ENCODE results near the gene NCK1.
A peak's percentile ranks its signal among the peaks of the same experiment; 100 is the strongest.

Gene NCK1

DNA sequence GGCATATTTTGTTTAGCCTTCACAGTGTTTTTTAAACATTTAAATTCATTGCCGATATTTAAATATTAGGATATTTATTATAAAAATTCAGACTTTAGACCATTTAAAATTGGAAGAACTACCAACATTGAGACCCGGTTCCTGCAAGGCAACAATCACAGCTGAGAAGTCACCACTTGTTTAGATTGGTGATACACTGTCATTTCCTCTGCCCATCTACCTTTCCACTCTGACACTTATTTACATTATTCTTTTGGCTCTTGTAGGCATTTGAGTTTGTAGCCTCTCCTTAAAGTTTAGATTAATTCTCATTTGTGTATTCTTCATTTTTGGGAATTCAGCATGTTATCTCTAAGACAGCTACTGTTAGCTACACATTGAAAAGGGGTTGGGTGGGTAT is 85.5 kb downstream of the NCK1 start:
- no peak for TF ChIP-seq CTCF (IDR thresholded peaks at IDR 0.05; ENCODE audit: borderline replicate concordance, insufficient read depth, low read depth, low read length)
- H3K4me3 ChIP-seq (ENCODE audit: low read depth, low read length) = no peak overlapping the region

DNA sequence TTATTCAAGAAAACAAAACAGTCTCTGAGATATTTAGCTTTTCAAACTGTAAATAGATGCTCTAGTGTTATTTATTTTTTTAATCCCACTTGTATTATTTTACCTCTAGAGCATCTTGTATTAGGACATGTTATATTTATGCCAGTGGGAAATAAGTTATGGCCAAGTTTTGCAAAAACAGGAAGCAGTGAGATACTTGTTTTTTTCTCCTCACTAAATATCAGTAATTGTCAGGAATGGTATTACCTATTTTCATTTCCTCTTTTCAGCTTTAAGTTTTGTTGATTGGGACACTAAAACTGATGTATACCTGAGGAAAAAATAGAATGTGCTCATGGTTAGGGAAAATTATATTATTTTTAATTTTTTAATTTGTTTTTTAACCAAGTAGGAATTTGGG is 87.1 kb downstream of the NCK1 start:
- no peak overlapping the region for H3K4me3 ChIP-seq (ENCODE audit: low read depth, low read length)
- TF ChIP-seq CTCF (IDR thresholded peaks at IDR 0.05; ENCODE audit: borderline replicate concordance, insufficient read depth, low read depth, low read length) = no peak

GRCh38 chr3:136949708-136950107 is 87.7 kb downstream of the NCK1 start:
- TF ChIP-seq CTCF (IDR thresholded peaks at IDR 0.05; ENCODE audit: borderline replicate concordance, insufficient read depth, low read depth, low read length) = 0 out of 2 replicates have a peak, but pooled peaks have one; percentile 4

GRCh38 chr3:136950623-136951022 is 88.6 kb downstream of the NCK1 start:
- H3K4me3 ChIP-seq (ENCODE audit: low read depth, low read length) = no peak overlapping the region
- no peak for TF ChIP-seq CTCF (IDR thresholded peaks at IDR 0.05; ENCODE audit: borderline replicate concordance, insufficient read depth, low read depth, low read length)

More at GRCh38 chr3:136949708-136950107, 87.7 kb downstream of the NCK1 start:
- H3K4me3 ChIP-seq (ENCODE audit: low read depth, low read length) = no peak overlapping the region

DNA sequence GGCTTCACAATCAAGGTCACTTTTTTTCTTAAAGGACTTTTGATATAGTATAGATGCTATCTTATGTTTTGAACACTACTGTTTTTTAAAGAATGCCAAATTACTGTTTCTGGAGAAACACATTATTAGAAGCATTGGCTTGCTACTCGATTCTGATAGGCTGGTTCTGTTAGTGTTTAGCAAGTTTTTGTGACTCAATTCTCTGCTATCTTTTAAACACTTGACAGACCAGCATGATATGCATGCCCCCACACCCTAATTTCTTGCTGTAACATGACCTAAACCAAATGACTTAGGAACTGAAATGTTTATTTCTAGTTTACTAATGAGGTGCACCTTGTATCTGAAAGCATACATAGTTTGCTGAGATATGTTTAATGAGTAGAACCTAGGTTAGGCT is 90.3 kb downstream of the NCK1 start:
- H3K4me3 ChIP-seq (ENCODE audit: low read depth, low read length) = no peak overlapping the region

DNA sequence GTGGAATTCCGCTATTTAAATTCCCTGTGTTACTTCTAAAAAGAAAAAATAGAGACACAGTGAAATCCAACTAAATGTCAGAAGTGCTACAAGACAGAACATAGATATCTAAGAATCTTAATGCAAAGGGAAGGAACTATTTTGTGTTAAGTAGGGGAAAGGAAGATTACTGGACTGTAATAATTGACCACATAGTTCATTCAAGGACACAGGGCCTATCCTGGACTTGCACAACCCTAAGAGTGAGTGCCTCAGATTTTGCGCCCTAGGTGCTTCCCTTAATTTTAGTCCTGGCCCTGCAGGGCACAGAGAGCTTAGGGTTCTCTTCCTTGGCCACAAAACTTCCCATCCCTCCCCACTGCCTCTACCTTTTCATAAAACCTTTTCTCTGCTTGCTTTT is 92.2 kb downstream of the NCK1 start:
- H3K4me3 ChIP-seq (ENCODE audit: low read depth, low read length) = no peak overlapping the region
- TF ChIP-seq CTCF (IDR thresholded peaks at IDR 0.05; ENCODE audit: borderline replicate concordance, insufficient read depth, low read depth, low read length) = no peak

More for the DNA sequence above, 90.3 kb downstream of the NCK1 start:
- TF ChIP-seq CTCF (IDR thresholded peaks at IDR 0.05; ENCODE audit: borderline replicate concordance, insufficient read depth, low read depth, low read length) = no peak

DNA sequence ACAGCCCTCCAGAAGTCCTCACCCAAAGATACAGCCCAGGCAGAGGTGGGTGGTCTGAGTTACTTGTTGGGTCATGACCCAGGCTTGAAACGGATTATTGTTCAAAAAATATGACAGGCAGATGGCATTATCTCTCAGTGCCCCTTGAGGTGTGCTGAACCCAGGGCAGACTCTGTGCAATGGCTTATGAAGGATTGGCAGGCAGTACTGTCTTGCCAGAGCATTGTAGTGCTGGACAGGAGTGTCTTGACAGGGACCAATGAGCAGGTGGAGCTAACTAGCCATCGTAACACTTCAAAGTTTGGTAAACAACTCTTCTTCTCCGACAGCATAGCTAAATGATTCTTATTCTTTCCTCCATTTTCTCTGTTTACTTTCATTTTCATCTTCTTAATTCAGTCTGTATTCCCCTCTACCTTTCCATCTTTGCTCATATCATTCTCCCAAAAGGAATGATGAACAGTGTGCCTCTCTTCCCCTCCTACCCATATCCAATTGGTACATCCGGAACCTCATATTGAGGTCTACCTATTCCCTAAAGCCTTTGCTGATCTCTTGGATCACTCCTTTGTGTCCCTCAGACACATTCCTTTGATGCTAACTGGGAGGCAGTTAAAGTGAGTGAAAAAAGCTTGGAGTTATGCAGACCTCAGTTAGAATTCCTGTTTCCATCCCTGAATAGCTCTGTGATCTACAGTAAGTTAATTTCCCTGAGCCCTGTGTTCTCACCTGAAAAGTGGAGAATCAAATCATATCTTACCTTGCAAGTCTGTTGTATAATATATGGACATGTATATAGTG is 93.2 kb downstream of the NCK1 start:
- H3K4me3 ChIP-seq (ENCODE audit: low read depth, low read length) = no peak overlapping the region
- no peak for TF ChIP-seq CTCF (IDR thresholded peaks at IDR 0.05; ENCODE audit: borderline replicate concordance, insufficient read depth, low read depth, low read length)
